ENCODE results near the gene DTWD2.
"Not testable (repeated sequence)": the region's sequence is repeated elsewhere in the genome, so short reads cannot be mapped to it uniquely, and the experiment has no call there.

The DTWD2 gene

DNA sequence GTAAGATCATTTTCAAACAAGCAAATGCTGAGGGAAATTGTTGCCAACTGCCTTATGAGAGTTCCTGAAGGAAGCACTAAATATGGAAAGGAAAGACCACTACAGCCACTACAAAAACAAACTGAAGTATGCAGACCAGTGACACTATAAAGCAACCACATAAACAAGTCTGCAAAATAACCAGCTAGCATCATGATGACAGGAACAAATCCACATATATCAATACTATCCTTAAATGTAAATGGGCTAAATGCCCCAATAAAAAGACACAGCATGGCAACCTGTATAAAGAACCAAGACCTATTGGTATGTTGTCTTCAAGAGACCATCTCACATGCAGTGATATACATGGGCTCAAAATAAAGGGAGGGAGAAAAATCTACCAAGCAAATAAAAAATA is 113.2 kb downstream of the DTWD2 start:
- DNase-seq (ENCODE audit: low read depth in 2 of 2): no peak

DNA sequence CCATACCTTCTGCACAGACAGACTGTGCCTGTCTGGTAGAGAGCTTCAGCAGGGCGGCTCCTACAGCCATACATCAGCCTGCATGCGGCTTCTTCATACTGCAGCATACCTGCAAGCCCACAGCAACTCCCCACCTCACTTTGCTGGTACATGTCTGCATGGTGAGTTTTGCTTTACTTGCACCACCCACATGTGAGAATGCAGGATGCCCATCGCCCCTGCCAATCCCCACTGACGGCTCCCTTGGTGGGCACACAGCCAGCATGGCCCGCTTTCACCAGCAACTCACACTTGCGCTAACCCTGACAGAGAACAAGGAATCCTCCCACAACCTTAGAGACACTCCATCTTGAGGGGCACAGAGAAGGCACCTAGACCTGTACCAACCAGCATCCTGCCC is 114.9 kb downstream of the DTWD2 start:
- DNase-seq (ENCODE audit: low read depth in 2 of 2): no peak

DNA sequence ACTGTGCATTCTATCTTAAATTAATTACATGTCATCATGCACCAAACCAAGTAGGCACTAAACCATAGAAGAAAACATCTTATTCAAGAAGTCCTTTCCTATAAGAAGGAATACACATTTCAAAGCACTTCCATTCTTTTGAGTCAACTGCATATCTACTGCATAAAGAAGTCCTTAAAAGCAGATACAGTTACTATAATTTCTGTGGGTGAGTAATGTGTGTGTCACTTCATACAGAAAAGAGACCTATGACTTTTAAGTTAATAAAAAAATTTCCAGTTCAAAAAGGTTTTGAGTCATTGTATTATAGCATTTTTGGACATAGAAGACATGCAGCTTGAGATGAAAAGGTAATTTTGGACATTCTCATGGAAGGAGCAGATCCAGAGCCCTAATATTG is 125.0 kb downstream of the DTWD2 start:
- no peak for DNase-seq (ENCODE audit: low read depth in 2 of 2)

DNA sequence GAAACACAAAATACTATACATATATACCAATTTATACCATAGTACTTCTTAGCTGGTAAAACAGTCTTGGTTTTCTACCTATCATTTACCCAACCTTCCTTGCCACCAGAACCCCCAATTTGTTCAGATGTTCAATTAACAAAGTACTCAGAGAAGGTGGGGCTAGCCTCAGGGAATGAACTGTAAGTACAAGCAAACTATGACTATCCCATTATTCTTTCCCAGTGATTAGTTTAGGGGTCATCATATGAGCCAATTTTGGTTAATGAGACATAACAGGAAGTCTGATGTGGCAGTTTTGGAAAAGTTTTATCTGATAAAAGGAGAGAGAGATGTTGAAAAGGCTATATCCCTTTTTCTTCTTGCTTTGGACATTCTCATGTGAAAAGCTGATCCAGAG is 125.8 kb downstream of the DTWD2 start:
- no peak for DNase-seq (ENCODE audit: low read depth in 2 of 2)

DNA sequence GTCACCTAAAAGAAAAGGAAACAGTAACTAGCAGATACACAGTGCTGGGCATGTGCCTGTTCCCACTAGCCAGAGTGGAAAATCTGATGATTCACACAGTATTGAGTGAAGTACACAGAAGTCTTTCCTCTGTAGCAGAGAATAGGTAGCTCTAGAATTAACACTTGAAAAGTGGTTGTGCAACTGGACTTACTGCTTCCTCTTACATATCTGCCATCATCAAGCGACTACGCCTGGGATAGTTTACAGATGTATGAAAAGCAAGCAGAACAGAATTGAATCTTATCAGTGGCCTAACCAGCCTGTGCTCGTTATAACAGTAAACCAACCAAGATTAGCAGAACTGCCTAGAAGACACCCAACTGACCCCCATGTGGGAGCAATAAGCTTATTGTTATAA is 130.6 kb downstream of the DTWD2 start:
- no peak for DNase-seq (ENCODE audit: low read depth in 2 of 2)

DNA sequence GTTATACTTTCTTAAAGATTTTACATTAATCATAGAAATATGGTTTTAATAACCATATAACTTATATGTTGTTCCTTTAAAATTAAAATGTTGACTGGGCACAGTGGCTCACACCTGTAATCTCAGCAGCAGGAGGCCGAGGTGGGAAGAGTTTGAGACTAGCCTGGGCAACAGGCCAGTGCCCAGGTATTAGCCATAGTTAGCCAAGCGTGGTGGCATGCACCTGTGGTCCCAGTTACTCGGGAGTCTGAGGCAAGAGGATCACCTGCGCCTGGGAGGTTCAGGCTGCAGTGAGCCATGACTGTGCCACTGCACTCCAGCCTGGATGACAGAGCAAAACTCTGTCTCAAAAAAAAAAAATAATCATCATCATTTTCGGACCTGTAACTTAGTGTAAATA is 133.5 kb downstream of the DTWD2 start:
- DNase-seq (ENCODE audit: low read depth in 2 of 2): no peak

DNA sequence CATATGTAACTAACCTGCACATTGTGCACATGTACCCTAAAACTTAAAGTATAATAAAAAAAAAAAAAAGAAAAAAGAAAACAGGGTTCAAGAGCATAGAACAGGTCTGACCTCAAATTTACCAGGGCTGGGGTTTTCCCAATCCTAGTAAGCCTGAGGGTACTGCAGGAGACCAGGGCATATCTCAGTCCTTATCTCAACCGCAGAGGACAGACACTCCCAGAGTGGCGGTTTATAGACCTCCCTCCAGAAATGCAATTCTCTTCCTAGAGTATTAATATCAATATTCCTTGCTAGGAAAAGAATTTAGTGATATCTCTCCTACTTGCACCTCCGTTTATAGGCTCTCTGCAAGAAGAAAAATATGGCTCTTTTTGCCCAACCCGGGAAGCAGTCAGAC is 136.6 kb downstream of the DTWD2 start:
- DNase-seq (ENCODE audit: low read depth in 2 of 2): not testable (repeated sequence)

DNA sequence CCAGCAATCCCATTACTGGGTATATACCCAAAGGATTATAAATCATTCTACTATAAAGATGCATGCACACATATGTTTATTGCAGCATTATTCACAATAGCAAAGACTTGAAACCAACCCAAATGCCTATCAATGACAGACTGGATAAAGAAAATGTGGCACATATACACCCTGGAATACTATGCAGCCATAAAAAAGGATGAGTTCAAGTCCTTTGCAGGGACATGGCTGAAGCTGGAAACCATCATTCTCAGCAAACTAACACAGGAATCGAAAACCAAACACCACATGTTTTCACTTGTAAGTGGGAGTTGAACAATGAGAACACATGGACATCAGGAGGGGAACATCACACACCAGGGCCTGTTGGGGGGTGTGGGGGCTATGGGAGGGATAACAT is 138.8 kb downstream of the DTWD2 start:
- not testable (repeated sequence) for DNase-seq (ENCODE audit: low read depth in 2 of 2)

DNA sequence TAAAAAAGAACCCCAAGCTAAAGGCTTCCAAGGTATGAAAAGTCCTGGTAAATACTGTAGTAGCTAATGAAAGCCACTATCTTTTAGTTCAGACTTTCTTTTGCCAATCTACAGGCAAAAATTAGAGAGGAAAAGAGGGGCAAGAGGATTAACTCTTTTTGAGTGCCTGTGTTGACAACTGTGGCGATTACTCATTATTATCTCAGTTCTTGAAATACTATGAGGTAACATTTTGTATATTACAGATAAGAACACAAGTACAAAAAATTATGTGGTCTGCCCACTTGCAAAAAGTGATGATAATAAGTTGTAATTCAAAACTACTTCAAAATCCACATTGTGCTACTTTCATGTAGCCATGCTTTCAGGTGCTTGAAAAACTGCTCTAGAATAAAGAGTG is 144.0 kb downstream of the DTWD2 start:
- no peak for DNase-seq (ENCODE audit: low read depth in 2 of 2)

DNA sequence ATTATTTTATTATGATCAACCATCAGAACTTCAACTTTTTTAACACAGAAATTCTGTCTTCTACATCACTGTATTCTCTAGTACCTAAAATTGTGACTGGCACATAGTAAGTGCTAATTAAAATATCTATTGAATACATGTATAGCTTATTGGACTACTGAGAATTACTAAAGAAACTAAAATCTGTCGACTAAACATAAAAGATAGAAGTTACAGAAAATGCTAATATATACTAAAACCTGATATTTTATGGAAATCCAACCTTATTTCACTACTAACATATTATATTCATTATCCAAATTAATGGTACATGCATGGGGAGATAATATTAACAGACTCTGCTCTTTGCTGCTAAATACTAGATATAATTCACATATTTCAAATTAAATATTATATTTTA is 153.6 kb downstream of the DTWD2 start:
- DNase-seq (ENCODE audit: low read depth in 2 of 2): no peak

DNA sequence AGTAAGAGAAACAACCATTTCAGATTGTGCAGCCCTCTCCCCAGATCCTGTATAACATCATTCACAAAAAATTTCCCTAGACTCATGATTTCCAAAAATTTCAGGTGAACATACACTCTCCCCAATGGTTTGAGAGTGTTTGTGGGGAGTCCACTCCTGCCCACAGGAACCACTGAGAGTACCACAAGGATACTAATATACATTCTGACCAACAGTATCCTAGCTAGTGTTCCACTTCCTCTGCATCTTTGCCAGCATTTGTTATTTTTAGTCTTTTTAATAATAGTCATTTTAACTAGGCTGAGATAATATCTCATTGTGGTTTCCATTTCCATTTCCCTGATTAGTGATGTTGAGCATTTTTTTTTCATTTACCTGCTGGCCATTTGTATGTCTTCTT is 155.4 kb downstream of the DTWD2 start:
- DNase-seq (ENCODE audit: low read depth in 2 of 2): no peak

DNA sequence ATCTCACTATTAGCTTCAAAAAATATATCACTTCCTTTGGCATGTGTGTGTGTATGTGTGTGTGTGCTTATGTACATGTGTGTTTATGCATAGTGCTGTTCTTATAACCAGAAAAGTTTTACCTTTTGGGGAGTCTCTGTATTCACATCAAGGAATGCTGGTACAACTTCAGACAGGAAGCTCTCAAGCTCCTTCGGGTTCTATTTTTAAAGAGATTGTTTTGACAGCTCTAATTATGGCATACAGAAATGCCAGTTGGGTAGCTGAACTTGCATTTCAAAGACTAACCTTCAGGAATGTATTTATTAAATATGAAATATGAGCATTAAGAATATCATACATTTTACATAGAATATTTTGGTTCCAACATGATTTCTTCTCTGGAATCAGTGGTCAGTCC is 163.1 kb downstream of the DTWD2 start:
- no peak for DNase-seq (ENCODE audit: low read depth in 2 of 2)

DNA sequence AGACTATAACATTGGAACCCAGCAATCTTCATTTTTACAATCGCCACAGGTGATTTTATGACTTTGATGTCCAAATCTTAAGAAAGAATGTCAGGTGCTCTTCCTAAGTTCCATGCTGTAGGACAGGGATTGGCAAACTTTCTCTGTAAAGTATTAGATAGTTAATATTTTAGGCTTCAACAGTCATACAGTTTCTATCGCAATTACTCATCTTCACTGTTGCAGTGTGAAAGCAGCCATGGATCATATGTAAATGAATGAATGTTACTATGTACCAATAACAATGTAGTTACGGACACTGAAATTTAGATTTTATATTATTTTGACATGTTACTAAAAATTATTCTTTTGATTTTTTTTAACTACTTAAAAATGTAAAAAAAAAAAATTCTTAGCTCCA is 169.7 kb downstream of the DTWD2 start:
- no peak for DNase-seq (ENCODE audit: low read depth in 2 of 2)

DNA sequence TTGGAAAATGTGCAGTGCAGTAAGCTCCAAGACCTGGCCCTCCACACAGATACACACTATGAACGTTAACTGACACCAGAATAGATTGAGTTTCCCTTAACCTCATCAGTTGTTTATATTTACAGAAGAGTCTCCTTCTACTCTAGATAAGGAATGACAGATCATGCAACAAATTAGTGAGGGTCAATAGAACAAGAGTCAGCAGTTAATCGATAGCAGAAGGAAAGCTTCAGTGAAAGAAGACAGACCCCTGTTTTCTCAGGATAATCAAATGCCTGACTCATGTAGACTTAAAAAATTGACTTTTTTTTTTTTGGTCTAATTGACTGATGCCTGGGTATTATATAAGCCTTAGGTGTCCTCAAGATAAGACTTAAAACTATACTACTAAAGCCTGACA is 179.9 kb downstream of the DTWD2 start:
- DNase-seq (ENCODE audit: low read depth in 2 of 2): no peak

DNA sequence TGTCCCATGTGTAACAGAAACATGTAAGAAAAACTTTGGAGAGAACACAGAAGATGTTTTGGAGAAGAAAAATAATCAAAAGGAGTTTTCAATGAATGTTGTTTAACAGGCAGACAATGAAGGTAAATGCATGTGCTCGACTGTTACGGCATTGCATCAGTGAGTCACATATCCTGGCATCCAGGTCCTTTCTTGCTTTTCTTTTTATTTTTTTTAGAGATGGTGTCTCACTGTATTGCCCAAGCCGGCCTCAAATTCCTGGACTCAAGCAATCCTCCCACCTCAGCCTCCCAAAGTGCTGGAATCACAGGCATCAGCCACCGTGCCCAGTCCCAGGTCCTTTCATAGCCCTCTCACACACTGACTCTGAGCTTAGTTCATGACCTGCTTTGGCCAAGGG is 181.8 kb downstream of the DTWD2 start:
- DNase-seq (ENCODE audit: low read depth in 2 of 2): no peak

DNA sequence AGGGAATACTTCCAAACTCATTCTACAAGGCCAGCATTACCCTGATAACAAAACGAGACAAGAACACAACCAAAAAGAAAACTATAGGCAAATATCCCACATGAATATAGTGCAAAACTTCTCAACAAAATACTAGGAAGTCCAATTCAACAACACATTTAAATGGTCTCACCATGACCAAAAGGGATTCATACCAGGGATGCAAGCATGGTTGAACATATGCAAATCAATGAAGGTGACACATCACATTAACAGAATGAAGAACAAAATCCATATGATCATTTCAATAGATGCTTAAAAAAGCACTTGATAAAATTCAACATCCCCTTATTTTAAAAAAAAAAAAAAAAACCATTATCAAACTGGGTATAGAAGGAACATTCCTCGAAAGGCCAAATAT is 186.0 kb downstream of the DTWD2 start:
- no peak for DNase-seq (ENCODE audit: low read depth in 2 of 2)

DNA sequence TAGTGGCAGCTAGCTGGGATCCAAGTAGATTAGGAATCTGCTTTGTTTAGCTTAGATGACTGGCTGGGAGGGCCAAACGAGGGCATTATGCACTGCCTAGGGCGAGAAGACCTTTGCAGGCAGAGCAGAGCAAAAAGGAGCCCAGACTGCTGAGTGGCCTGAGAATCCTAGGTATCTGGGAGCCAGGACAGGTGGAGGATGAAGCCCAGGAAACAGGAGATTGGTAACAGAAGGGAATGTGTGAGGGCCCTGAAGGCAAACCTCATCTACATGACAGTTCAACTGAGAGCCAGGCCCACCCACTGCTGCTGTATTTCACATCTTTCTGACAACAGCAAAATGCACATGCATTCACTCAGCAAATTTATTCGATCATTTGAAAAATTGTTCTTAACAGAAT is 192.3 kb downstream of the DTWD2 start:
- DNase-seq (ENCODE audit: low read depth in 2 of 2): no peak

DNA sequence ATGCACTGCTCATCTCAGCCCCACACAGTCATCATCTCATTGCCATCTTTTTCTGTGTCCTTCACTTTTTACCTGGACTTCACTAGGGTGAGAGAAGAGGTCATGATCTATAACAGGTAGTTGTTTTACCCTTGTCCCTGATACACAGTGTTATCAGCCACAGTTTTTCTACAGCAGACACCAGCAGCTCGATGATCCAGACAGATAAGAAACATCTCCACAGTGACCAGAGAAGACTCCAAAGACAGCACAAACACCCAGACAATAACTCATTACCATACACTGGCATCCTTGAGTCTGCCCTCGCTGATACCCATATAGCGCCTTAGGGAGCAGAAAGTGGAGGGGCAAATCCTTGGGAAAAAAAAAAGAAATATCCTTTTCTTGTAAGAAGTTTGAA is 194.1 kb downstream of the DTWD2 start:
- DNase-seq (ENCODE audit: low read depth in 2 of 2): no peak

DNA sequence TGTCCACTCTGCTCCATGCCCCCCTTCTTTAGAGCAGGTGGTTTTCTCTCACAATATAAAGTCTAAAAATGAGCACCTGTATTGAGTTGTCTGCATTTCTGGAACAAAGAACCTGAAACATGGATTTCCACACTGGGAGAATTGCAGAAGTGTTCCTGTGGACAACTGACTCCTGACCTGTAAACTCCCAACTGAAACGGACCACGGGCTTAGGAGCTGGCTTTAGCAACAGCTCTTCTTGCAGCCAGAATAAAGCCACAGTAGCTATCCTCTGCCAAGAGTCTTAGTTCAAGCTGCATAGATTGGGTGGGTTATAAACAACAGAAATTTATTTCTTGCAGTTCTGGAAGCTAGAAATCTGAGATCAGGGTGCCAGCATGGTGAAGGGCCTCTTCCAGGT is 194.7 kb downstream of the DTWD2 start:
- no peak for DNase-seq (ENCODE audit: low read depth in 2 of 2)

DNA sequence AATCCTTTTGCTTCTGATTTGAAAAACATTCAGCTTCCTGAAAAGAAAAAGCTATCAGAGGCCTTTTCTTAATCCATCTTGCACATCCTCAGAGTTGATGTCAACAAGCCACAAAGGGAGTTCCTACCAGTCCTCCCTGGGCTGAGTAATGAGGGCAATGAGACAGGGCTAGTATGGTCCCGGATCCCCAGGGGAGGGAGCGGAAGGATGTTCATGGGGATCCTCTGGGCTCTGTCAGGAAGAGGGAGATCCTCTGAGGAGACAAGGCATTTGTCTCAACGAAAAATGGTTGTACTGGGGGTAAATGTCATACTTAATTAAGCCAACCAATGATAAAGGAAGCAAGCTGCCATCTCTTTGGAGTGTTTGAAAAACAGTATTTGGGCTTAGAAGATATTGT is 195.3 kb downstream of the DTWD2 start:
- DNase-seq (ENCODE audit: low read depth in 2 of 2): no peak

DNA sequence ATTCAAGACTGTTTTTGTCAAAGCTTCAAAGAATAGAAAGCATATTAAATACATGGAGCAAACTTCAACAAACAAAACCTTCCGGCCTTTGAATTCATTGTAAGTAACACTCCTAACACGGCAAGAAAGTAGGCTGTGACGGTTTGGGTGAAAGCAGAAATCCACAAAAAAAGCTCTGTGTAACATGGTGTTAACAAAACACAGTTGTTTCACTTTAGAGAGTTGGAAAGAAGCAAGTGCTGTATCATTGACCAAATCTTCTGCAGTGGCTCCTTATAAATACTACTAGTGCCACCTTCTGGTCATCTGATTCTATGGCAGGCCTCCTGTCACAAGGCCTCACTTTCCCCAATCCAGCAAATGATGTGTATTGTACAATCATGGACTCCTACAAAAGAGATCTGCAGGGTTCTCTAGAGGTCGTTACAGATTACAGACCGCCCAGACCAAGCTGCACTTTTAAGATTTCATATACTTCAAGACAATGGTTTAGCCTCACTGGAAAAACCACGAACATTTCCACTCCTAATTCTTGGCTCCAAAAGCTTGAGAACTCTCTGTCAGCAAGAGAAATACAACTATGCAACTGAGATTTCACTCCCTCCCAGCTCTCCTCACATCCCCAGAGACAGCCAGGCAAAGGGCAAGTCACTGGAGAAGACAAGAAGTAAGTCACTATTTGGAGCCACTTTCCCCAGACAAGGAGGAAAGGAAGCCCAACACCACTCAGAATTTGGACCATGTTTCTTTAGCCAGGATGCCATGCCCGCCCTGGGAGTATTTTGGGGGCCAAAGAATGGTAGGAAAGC is 196.2 kb downstream of the DTWD2 start:
- DNase-seq (ENCODE audit: low read depth in 2 of 2): no peak

DNA sequence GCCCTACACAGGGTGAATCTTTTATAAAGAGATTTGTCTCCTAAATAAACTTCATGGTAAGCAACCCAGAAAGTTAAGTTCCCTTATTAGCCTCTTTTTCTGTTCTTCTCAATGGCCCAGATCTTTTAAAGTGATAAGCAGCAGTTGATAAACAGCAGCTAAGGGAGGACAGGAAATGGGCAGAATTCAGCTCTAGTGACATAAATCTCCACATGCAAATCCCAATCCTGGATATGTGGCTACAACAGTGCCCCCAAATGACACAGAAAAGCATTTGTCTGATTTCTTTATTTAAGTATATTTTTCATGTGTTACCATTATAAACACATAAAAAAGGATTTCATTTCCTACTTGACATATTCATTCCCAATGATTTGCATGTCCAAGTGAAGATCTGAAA is 199.0 kb downstream of the DTWD2 start:
- DNase-seq (ENCODE audit: low read depth in 2 of 2): no peak

DNA sequence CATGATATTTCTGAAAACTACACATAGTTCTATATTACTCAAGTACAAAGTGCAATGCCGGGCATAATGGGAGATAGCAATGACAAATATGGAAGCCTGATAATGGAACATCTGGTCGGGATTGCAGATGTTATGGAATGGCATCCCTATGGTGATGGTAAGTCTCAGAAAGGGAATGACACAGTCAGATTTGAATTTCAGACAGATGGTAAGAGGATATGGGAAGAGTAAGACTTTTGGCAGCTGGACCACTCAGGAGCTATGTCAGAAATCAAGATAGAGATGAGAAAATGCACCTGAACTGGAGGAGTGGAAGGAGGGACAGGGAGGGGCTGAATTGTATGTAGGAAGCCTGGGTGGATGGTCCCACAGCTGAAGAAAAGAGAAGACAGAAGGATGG is 200.0 kb downstream of the DTWD2 start:
- DNase-seq (ENCODE audit: low read depth in 2 of 2): no peak

All from stimulated activated CD4-positive, alpha-beta T cell treated with anti-CD3 and anti-CD28 coated beads, Interleukin-1b, Interleukin-23, amount 100 ng/mL, for 1 hour (primary cell).